Activated CD8-positive, alpha-beta T cell treated with anti-CD3 and anti-CD28 coated beads, Interleukin-2, amount 10 ng/mL, durations not matched to agents 7 days and 5 days (primary cell): ENCODE results near the gene ANKFN1. TPM values are rescaled to one million over a fixed set of nuclear protein-coding genes. Genes with fewer than 3 reads are reported as not detected.

Experiments used
- ATAC-seq: fragments of 150-1000 bp; cut with Tn5 transposase; one replicate; pipeline ENCODE4 v1.10.0; 2021; ENCODE audit warnings: moderate library complexity
- CTCF ChIA-PET: fragments of 350-600 bp; sonication (Branson Sonifier 250); formaldehyde crosslinking; loops from one replicate; lab custom pipeline; 2021; ENCODE audit warnings: antibody characterized with exemption; lab: Charles Lee
- POLR2A ChIA-PET: fragments of 350-600 bp; sonication (Branson Sonifier 250); formaldehyde crosslinking; loops from one replicate; lab custom pipeline; 2021; ENCODE audit warnings: antibody characterized with exemption; lab: Charles Lee
- DNase-seq: peaks from one replicate; pipeline ENCODE4 v3.0.0-alpha.2; 2020
- H3K27ac Mint-ChIP-seq: one replicate; pipeline ENCODE4 v1.8.0; 2021; ENCODE audit warnings: mild to moderate bottlenecking, mixed read lengths
- H3K27me3 Mint-ChIP-seq: one replicate; pipeline ENCODE4 v1.8.0; 2021; ENCODE audit warnings: low read depth, mixed read lengths
- H3K36me3 Mint-ChIP-seq: one replicate; pipeline ENCODE4 v1.8.0; 2021; ENCODE audit warnings: low read depth, mixed read lengths
- H3K4me1 Mint-ChIP-seq: one replicate; pipeline ENCODE4 v1.8.0; 2021; ENCODE audit warnings: low read depth, mixed read lengths
- H3K4me3 Mint-ChIP-seq: one replicate; pipeline ENCODE4 v1.8.0; 2021; ENCODE audit warnings: mild to moderate bottlenecking, mixed read lengths
- H3K9me3 Mint-ChIP-seq: one replicate; pipeline ENCODE4 v1.8.0; 2022; ENCODE audit warnings: mixed read lengths; ENCODE audit not compliant: insufficient read depth
- total RNA-seq, 2 experiments: library from RNA; stranded (reverse); gene quantifications; one replicate each; pipeline ENCODE4 v1.2.3, GENCODE V29; 2021

ANKFN1 gene
- total RNA-seq, 2 experiments from 2014 or later: not detected

DNA sequence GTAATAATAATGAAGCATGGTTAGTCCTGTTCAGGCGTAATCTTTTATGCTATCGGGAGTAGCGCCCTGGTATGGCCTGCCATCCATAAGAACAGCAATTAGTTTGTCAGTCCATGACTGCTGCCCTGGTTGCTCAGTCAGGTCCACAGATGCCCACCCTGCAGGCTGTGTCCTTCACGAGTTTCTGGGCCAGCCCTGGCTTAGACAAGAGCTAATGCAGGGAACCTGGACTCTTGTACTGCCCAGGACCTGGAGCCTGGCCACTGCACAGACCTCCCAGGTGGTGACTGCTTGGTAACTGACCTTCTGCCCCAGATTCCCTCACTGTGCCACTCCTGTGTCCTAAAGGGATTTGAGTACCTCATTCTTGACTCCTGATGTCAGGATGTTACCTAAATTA is 279.2 kb downstream of the ANKFN1 start:
- no peak for ATAC-seq
- Mint-ChIP-seq H3K4me3 (no peak overlapping the region), H3K27ac (no peak overlapping the region), H3K4me1 (no peaks in the 10 kb centered on the region), H3K27me3 (peaks cover 11% of the 10 kb centered on the region), H3K9me3 (no peaks in the 10 kb centered on the region), H3K36me3 (no peaks in the 10 kb centered on the region)
- CTCF ChIA-PET: no interaction called here
- no peak for DNase-seq
- POLR2A ChIA-PET: no interaction called here

DNA sequence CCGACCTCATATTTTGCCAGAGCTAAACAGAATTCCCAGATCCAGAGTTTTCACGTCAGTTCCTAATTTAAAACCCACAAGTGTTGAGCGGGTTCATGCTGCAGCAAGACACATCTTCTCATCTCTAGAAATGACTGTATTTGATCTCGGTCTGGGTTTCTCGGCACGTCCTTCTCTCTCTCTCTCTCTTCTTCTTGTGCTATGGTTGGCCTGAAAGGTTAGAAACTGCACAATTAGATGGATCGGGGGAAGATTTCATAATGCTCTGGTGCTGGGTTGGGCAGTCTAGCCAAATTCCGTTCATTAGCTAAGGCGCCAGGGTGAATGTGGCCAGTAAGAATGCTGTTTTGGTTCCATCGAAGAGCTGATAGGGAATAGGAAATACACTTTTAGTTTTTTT is 281.3 kb downstream of the ANKFN1 start:
- H3K27ac Mint-ChIP-seq: no peak overlapping the region
- H3K9me3 Mint-ChIP-seq: no peaks in the 10 kb centered on the region
- H3K27me3 Mint-ChIP-seq: peaks cover 21% of the 10 kb centered on the region
- POLR2A ChIA-PET: no interaction called here
- CTCF ChIA-PET: no interaction called here
- H3K4me1 Mint-ChIP-seq: no peaks in the 10 kb centered on the region
- DNase-seq (no peak), ATAC-seq (no peak)
- no peaks in the 10 kb centered on the region for H3K36me3 Mint-ChIP-seq
- no peak overlapping the region for H3K4me3 Mint-ChIP-seq

DNA sequence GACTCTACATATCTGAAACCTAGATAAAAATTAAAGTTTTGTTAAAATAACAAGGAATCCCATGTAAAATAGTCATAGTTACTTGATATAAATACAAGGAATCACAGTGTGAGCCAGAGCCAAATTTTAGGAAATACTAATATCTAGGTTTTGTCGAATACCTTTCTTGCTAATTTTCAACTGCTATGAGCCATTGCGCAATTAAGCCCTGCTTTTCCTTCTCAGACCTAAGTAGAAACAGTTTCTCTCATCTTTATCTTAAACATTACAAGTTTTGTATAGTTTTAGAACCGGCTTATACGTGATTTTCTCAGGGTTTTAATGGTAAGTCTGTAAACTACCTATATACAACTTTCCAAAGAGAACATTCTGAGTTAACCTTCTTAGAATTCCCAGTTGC is 282.9 kb downstream of the ANKFN1 start:
- Mint-ChIP-seq H3K9me3 (no peaks in the 10 kb centered on the region), H3K27ac (no peak overlapping the region), H3K4me1 (no peaks in the 10 kb centered on the region), H3K27me3 (peaks cover 21% of the 10 kb centered on the region), H3K4me3 (no peak overlapping the region), H3K36me3 (no peaks in the 10 kb centered on the region)
- CTCF ChIA-PET: no interaction called here
- ATAC-seq: no peak
- POLR2A ChIA-PET: no interaction called here
- no peak for DNase-seq

DNA sequence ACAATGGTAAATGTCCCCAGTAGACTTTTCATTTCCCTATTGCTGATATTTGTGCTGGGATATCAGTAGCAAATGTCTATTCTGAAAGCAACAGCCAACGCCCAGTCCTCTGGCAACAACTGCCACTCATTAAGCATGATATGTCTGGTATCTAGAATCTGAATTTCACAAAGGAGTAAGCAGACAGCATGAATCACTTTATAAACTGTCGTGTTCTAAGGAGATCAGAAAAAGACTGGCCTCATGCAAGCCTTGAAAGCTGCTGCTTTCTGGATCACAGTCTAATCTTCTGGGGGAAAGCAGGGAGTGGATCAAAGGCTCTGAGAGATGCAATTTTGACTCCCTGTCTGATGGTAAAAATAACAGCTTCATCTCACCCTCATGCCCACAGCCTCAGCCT is 287.1 kb downstream of the ANKFN1 start:
- CTCF ChIA-PET: no interaction called here
- DNase-seq (no peak), ATAC-seq (no peak)
- Mint-ChIP-seq H3K4me3 (no peak overlapping the region), H3K27me3 (peaks cover 11% of the 10 kb centered on the region), H3K9me3 (no peaks in the 10 kb centered on the region), H3K36me3 (no peaks in the 10 kb centered on the region), H3K4me1 (no peaks in the 10 kb centered on the region), H3K27ac (no peak overlapping the region)
- POLR2A ChIA-PET: no interaction called here

- DNase-seq: no peak
- CTCF ChIA-PET: no interaction called here
Observed at GRCh38 chr17:56441308-56441707, 288.0 kb downstream of the ANKFN1 start.

DNA sequence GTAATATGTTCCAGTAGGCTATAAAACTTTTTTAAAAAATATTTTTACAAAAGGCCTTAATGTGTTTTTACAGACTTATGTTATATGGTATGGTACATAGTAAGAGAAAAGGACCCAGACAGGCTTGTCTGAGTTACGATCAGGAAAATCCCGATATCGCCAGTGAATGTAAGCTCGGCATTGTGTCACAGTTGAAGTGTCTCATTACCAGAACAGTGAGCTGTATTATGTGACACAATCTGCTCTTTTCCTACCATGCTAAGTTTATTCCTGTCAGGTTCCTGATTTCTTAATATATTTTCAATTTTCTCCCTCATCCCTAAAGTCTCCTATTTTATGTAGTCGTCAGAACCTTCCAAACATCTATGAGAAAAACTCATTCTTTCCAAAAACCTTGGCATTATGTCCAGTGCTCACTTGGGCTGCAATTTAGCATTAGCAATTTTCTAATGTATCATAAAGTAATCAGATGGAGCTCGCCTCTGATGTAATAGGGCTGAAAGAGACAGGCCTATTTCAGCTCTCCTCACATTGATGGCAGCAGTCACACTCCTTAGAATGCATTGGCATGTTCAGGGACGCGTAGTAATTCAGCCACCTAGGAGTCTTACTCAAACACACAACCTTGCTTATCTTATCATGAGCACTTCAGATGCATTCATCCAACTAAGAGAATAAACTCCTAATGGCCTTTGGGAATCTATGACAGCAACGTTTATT is 292.6 kb downstream of the ANKFN1 start:
- DNase-seq (no peak), ATAC-seq (no peak)
- CTCF ChIA-PET: interaction anchor here (1.0 kb wide), 1 partner anchor 9 kb away, joined by 3 read pairs; no protein-coding TSS in a partner anchor
- peaks cover 4% of the 10 kb centered on the region for H3K27me3 Mint-ChIP-seq
- H3K27ac Mint-ChIP-seq: no peak overlapping the region
- POLR2A ChIA-PET: no interaction called here
- no peak overlapping the region for H3K4me3 Mint-ChIP-seq
- H3K4me1 Mint-ChIP-seq: no peaks in the 10 kb centered on the region
- no peaks in the 10 kb centered on the region for H3K36me3 Mint-ChIP-seq
- H3K9me3 Mint-ChIP-seq: no peaks in the 10 kb centered on the region

More at GRCh38 chr17:56441308-56441707, 288.0 kb downstream of the ANKFN1 start:
- peaks cover 11% of the 10 kb centered on the region for H3K27me3 Mint-ChIP-seq
- no peak overlapping the region for H3K4me3 Mint-ChIP-seq
- POLR2A ChIA-PET: no interaction called here
- ATAC-seq: no peak
- H3K4me1 Mint-ChIP-seq: no peaks in the 10 kb centered on the region
- H3K36me3 Mint-ChIP-seq: no peaks in the 10 kb centered on the region
- no peaks in the 10 kb centered on the region for H3K9me3 Mint-ChIP-seq
- no peak overlapping the region for H3K27ac Mint-ChIP-seq

DNA sequence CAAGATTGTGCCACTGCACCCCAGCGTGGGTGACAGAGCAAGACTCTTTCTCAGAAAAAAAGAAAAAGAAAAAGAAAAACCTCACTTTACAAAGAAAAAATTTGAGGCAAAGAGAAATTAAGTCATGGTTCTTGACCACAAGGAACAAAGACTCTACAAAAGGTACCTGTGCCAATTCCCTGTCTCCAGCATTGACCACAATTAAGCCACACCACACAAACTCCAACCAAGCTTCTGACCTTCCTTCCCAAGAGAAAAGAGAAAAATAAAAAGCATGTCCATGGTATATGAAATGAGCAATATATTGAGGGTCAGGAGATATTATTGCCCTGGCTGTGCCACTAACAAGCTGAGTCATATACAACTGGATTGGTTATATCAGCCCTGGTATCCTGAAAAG is 293.9 kb downstream of the ANKFN1 start:
- ChIA-PET CTCF (no interaction called here), POLR2A (no interaction called here)
- DNase-seq (no peak), ATAC-seq (no peak)
- peaks cover 4% of the 10 kb centered on the region for H3K27me3 Mint-ChIP-seq
- H3K27ac Mint-ChIP-seq: no peak overlapping the region
- no peaks in the 10 kb centered on the region for H3K9me3 Mint-ChIP-seq
- H3K4me3 Mint-ChIP-seq: no peak overlapping the region
- H3K36me3 Mint-ChIP-seq: no peaks in the 10 kb centered on the region
- no peaks in the 10 kb centered on the region for H3K4me1 Mint-ChIP-seq

DNA sequence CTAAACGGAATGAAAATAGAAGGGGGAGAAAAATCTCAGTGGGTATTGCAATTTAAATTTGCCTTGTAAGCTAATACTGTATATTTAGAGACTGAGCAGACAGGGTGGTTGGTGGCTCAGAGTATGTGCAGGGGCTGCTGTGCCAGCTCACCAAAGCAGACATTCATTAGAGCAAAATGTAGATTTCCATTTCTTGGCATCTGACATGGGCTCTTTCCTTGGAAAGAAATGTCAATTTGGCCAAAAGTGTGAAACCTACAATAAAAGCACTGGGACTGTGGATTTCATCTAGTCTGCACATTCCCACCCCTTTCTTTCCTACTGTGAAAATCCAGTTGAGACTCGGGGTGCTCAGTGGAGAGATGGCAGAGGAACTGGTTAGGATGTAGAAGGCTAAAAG is 295.1 kb downstream of the ANKFN1 start:
- Mint-ChIP-seq H3K9me3 (no peaks in the 10 kb centered on the region), H3K4me3 (no peak overlapping the region), H3K27ac (no peak overlapping the region), H3K27me3 (peaks cover 7% of the 10 kb centered on the region), H3K36me3 (no peaks in the 10 kb centered on the region), H3K4me1 (no peaks in the 10 kb centered on the region)
- DNase-seq: no peak
- CTCF ChIA-PET: no interaction called here
- POLR2A ChIA-PET: no interaction called here
- no peak for ATAC-seq

- peaks cover 11% of the 10 kb centered on the region for H3K27me3 Mint-ChIP-seq
- no peak overlapping the region for H3K27ac Mint-ChIP-seq
- H3K4me1 Mint-ChIP-seq: no peaks in the 10 kb centered on the region
- ChIA-PET CTCF (no interaction called here), POLR2A (no interaction called here)
- no peaks in the 10 kb centered on the region for H3K9me3 Mint-ChIP-seq
- DNase-seq (no peak), ATAC-seq (no peak)
- H3K4me3 Mint-ChIP-seq: no peak overlapping the region
- no peaks in the 10 kb centered on the region for H3K36me3 Mint-ChIP-seq
Observed at GRCh38 chr17:56449176-56449575, 295.9 kb downstream of the ANKFN1 start.

DNA sequence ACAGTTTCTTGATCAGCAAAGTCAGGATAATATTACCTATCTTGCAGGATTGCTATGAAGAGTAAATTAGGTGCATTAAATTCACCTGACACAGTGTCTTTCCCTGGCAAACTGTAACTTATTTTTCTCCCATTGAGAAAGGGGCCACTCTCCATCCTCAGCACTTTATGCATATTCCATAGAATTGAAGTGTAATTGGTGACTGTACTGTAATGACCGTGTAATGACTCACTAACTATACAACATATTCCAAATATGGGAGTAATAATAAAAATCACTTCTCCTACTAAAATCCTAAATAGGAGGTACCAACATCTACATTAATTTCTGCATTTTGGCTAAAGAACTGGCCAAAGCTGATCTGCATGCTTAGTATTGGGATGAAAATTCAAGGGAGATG is 298.4 kb downstream of the ANKFN1 start:
- no peak for DNase-seq
- peaks cover 19% of the 10 kb centered on the region for H3K27me3 Mint-ChIP-seq
- ChIA-PET CTCF (no interaction called here), POLR2A (no interaction called here)
- H3K9me3 Mint-ChIP-seq: no peaks in the 10 kb centered on the region
- H3K4me1 Mint-ChIP-seq: no peaks in the 10 kb centered on the region
- no peak for ATAC-seq
- H3K27ac Mint-ChIP-seq: no peak overlapping the region
- no peak overlapping the region for H3K4me3 Mint-ChIP-seq
- no peaks in the 10 kb centered on the region for H3K36me3 Mint-ChIP-seq

GRCh38 chr17:56452461-56452860 is 299.2 kb downstream of the ANKFN1 start:
- no peaks in the 10 kb centered on the region for H3K36me3 Mint-ChIP-seq
- DNase-seq: no peak
- peaks cover 19% of the 10 kb centered on the region for H3K27me3 Mint-ChIP-seq
- ChIA-PET CTCF (no interaction called here), POLR2A (no interaction called here)
- H3K9me3 Mint-ChIP-seq: no peaks in the 10 kb centered on the region
- ATAC-seq: no peak
- H3K4me1 Mint-ChIP-seq: no peaks in the 10 kb centered on the region
- H3K27ac Mint-ChIP-seq: no peak overlapping the region
- no peak overlapping the region for H3K4me3 Mint-ChIP-seq

- ChIA-PET POLR2A (no interaction called here), CTCF (no interaction called here)
- H3K4me3 Mint-ChIP-seq: no peak overlapping the region
- no peak for ATAC-seq
- no peaks in the 10 kb centered on the region for H3K9me3 Mint-ChIP-seq
- no peaks in the 10 kb centered on the region for H3K4me1 Mint-ChIP-seq
- DNase-seq: no peak
- no peak overlapping the region for H3K27ac Mint-ChIP-seq
- H3K36me3 Mint-ChIP-seq: no peaks in the 10 kb centered on the region
- H3K27me3 Mint-ChIP-seq: peaks cover 15% of the 10 kb centered on the region
Observed at GRCh38 chr17:56457501-56457900, 304.2 kb downstream of the ANKFN1 start.

- DNase-seq (no peak), ATAC-seq (no peak)
- Mint-ChIP-seq H3K4me3 (no peak overlapping the region), H3K27ac (no peak overlapping the region), H3K36me3 (no peaks in the 10 kb centered on the region), H3K27me3 (peaks cover 4% of the 10 kb centered on the region), H3K9me3 (no peaks in the 10 kb centered on the region), H3K4me1 (no peaks in the 10 kb centered on the region)
- POLR2A ChIA-PET: no interaction called here
- CTCF ChIA-PET: no interaction called here
Observed at GRCh38 chr17:56465886-56466285, 312.6 kb downstream of the ANKFN1 start.
